HG03575 (cell line): Measurements from ENCODE around the gene NRROS.
"Not testable (repeated sequence)": the region's sequence is repeated elsewhere in the genome, so short reads cannot be mapped to it uniquely, and the experiment has no call there.

ENCODE experiments used
- ATAC-seq: cut with Tn5 transposase; IDR thresholded peaks from one replicate; pipeline ENCODE4 v1.9.1; 2021; ENCODE audit not compliant: unreplicated experiment, insufficient number of reproducible peaks, low FRiP score; ENCODE audit errors: extremely low read depth

NRROS gene

DNA sequence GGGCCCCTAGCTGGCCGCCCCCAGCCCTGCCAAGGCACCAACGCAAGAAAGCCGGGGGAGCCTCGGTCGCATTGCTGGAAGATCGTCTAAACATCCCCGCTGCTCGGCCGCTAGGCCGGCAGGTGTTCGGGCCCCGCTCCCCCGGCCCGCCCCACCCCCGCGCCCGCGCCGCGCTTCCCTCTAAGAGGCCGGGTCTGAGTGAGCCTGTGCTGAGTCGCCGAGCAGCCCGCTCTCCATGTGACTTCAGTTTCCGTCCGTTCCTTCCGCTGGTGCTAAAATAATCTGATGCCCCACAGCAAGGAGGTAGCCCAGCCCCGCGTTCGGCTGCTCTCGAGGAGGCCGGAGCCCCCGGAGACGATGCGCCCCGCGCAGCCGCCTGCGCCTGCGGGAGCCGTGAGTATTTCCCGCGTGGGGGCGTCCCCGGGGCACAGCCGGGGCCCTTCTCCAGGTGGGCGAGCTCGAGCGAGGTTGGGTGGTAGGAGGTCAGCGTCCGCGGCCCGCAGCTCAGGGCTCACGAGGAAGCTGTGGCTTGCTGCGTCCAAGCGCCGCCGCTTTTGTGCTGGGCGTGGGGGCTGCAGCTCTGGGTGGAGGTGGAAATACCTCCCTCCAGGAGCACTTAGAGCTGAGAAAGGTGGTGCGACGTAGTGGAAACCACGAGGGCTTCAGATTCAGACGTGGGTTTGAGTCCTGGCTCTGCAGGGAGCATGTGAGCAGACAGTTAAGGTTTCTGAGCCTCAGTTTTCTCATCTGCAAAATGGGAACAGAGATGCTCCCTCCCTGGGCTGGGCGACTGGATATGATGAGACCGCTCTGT, at the start of gene NRROS:
Gene NRROS, plus strand, starts transcription at position 212 of the 814 bp plus-strand sequence. CDS start 14,846 bp downstream, outside the sequence.
- ATAC-seq: no peak

DNA sequence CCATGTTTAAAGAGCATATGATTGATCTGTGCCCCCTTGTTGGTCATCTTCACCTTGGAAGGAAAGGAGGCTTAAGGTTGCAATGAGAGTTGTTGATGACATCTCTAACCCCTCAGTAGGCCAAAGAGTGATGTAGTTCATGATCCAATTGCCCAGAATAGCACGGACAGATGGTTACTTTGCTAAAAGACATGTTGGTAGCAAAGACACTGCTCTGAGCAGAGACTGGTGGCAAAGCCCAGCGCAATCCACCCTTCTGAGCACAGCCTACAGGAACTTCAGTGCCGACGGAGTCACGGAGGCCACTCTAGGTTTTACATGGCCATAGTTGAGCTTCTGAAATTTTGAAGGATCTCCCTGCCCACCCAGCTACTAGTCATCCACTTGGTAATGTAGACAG, 49.2 kb upstream of the NRROS start:
- no peak for ATAC-seq

DNA sequence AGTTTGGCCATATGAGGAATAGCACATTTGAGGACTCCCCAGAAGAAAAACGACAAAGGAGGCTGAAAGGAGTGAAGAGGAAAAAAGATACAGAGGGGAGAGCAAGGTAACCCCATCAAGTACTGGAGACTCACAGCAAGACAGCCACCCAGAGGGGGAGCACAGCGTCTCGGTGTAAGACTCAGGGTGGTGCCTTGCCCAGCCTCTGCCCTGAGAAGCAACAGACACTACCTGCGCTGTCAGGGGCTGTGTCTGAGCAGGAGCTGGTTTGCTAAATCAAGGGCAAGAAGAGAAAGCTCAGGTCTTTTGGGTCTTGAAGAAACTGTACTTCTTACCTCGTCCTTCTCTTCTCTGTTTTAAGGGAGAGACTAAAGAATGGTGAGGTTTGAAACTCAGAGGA, 43.1 kb upstream of the NRROS start:
- ATAC-seq: no peak

DNA sequence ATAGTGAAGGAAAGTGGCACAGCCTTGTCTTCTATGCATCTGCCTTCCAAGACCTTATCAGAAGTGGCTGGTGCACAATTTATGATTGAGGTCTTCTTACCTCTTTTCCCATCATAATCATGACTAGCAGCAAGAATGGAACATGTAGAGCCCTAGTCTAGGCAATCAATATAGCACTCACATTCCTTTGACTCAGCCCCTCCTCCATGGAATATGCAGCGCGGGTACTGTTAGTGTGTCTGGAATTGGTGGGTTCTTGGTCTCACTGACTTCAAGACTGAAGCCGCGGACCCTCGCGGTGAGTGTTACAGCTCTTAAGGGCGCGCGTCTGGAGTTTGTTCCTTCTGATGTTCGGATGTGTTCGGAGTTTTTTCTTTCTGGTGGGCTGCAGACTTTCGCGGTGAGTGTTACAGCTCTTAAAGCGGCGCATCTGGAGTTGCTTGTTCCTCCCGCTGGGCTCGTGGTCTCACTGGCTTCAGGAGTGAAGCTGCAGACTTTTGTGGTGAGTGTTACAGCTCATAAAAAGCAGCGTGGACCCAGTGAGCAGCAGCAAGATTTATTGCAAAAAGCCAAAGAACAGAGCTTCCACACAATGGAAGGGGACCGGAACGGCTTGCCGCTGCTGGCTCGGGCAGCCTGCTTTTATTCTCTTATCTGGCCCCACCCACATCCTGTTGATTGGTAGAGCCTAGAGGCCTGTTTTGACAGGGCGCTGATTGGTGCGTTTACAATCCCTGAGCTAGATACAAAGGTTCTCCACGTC, 41.3 kb upstream of the NRROS start:
- ATAC-seq: not testable (repeated sequence)

DNA sequence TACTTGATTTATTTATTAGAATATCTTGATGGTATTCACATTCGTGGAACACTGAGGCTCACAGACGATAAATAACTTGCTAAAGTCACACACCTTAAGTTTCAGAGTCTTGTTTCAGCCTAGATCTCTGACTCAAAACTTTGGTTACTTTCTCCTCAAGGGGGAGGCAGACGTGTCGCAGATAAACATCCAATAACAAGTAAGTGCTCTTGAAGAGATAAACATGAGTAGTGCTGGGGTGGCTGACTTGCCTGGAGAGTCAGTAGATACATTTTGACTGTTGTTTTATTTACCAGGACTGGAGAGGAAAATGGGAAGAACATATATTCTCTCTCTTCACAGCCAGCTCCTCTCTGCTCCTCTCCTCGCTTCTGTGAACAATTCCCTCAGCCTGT, 39.8 kb upstream of the NRROS start:
- ATAC-seq: no peak

DNA sequence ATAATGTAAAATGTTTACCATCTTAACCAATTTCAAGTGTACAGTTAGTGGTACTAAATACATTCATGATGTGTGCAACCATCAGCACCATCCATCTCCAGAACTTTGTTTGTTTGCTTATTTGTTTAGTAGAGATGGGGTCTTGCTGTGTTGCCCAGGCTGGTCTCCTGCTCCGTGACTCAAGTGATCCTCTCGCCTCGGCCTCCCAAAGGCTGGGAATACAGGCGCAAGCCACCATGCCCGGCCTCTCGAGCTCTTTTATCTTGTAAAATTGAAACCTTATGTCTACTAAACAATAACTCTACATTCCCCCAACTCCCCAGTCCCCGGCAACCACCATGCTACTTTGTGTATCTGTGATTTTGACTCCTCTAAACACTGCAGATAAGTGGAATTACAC, 39.1 kb upstream of the NRROS start:
- no peak for ATAC-seq

DNA sequence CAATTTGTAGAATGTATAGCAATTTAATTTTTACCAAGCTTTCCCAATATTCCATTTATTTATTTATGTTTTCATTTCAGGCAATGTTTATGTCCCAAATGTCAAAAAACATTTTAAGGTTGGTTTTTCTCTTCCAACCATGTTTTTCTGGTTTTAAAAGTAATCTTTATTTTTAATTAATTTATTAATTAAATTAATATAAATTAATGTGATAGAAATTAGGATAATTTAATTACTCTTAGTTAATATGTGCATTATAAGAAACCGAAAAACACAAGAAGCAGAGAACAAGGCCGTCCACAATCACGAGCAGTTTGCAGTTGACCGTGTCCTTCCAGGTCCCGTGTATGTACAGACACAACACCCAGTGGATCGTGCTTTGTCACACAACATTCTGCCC, 36.8 kb upstream of the NRROS start:
- ATAC-seq: no peak

DNA sequence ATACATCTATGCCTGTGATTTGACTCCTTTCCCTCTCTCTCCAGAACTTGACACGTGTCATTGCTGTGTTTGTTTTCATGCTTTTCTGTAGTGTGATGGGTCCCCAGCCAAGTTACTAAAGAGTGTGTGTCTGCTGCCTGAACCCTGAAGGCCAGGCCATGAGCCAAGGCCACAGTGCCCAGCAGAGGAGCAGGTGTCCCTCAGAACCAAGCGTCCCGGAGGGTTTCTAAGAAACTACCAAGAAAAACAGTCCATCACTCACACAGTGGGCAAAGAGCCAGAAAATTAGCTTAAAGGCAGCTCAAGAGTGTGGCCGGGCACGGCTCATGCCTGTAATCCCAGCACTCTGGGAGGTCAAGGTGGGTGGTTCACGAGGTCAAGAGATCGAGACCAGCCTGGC, 35.8 kb upstream of the NRROS start:
- no peak for ATAC-seq

DNA sequence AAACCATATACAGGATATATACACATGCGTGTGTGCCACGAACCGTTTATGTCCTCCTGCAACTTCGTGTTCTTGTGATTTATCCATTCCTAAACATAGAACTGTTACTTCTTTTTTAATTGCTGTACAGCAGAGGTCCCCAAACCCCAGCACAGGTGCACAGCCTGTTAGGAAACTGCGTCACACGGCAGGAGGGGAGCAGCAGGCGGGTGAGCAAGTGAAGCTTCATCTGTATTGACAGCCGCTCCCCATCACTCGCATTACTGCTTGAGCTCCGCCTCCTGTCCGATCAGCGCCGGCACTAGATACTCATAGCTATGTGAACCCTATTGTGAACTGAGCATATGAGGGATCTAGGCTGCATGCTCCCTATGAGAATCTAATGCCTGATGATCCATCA, 34.9 kb upstream of the NRROS start:
- no peak for ATAC-seq

DNA sequence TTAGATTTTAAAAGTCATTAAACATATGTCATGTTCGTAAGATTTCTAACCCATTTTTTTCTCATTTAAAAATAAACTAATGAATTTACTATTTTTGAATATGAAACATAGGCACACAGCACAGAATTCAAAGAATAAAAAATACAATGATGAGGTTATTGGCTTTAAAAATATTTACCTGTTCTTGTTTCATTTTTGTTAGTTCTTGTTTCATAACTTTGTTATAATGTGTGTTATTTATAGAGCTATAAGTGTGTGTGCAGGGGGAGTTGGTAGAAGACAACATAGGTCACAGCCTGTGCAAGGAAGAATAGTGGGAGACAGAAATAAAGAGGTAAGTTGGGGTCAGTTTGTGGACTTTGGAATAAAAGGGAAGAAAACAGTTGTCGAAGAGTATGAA, 30.8 kb upstream of the NRROS start:
- no peak for ATAC-seq

DNA sequence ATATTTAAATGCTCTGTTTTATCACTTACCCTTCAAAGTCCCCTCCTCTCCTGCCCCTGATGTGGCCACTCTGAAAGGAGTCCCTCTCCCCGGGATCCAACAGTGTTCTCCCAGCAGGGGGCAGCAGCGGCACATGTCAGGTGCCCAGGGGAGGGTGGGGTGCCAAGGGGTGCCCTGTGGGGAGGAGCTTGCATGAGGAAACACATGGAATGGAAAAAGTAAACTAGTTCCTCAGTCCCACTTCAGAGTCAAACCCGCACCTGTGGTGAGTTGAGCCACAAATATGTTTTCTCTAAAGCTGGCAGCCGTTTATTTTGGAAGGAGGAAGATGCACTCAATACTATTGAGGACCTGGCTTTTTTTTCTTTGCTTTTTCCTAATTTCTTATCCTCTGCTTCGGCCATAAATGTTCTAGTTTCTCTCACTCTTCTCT, 30.1 kb upstream of the NRROS start:
- no peak for ATAC-seq

DNA sequence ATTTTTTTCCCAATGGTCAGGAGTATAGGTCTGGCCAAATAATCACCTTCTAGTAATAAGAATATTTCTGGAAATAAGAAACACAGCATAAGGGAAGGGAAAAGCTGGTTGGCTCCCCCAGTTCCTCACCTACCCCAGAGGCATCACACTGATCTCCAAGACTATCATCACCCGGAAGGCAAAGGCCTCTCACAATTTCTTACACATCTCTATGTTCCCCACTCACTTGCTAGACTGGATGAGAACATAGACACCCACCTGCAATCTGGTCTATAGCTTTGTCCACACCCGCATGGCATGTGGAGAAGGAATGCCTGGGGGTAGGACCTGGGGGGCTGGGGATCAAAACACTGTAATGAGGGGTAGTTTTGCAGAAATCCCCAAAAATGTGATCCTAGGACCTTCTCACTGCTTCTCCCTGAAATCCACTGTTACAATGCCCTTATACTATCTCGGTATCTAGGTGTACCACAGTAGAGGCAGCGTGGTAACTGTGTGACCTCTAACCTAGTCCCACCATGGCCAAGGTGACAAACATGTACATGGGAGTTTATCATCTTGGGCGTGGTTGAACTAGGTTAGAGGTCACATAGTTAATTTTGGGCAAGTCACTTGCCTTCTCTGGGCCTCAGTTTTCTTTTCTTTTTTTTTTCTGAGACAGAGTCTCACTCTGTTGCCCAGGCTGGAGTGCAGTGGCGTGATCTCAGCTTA, 29.5 kb upstream of the NRROS start:
- ATAC-seq: no peak

DNA sequence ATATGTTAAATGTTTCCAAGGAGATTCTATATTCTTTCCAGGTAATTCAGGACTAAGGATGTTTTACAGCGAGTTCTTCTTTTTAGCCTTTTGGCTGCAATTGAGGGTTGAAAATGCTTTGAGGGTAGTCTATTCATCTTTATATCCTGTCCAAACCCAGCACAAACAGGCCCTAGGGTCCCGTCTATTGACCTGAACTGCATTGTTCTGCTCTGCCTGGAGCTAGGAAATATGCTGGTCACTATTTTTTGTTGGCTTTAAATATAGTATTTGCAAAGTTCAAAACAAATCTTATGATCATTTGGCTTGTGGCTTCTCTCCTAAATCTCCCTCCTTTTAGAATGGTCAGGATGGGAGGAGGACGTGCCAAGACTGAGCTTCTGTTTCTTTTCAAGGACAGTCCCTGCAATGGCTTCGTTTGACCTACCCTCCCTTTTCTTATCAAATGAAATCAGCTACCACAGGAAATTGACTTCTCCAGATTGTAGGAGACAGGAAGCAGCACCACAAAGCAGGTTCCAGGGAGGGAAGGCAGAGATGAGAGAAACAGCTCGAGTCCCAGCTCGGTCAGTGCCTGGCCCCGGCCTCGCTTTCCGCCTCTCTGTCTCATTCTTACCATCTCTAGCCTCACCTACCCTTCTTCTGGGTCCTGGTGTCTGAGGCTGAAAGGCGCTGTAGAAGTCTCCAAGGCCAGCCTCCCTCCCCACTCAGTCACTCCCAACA, 27.6 kb upstream of the NRROS start:
- ATAC-seq: no peak

DNA sequence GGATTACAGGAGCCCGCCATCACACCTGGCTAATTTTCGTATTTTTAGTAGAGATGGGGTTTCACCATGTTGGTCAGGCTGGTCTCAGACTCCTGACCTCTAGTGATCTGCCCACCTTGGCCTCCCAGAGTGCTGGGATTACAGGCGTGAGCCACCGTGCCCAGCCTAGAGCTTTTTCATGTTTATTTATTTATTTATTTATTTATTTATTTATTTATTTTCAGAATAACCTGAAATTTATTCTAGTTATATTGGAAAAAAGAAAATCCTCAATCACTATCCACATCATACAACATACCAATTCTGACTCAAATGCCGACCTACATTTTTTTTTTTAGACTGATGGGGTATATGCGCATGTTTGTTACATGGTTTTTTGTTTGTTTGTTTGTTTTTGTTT, 24.3 kb upstream of the NRROS start:
- ATAC-seq: not testable (repeated sequence)

DNA sequence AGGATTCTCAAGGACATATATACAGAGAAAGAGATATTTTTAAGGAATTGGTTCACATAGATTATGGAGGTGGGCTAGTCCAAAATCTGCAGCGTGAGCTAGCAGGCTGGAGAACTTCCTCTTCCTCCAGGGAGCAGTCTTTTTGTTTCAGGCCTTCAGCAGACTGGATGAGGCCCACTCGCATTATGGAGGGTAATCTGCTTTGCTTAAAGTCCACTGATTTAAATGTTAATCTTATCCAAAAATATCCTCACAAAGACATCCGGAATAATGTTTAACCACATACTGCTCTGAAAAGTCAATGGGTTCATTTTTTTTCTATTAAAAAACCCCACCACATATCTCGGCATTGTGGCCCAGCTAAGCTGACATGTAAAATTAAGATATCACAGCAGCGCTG, 22.2 kb upstream of the NRROS start:
- no peak for ATAC-seq

DNA sequence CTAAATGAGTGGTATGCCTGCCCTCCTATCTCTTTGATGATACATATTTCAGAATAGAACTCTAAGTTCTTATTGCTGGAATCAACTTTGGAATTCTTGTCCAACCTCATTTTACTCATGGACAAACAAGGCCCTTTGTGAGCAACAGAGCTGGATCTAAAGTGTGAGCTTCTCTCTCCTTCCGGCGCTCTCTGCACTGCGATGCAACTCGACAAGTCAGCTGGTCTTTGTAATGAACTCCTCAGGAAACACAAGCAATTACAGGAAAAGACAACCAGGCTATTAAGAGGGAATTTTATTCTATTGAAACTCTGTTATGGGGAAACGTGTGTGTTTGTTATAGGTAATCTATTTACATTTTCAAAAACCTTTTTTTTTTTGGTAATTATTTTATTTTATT, 20.3 kb upstream of the NRROS start:
- ATAC-seq: no peak

DNA sequence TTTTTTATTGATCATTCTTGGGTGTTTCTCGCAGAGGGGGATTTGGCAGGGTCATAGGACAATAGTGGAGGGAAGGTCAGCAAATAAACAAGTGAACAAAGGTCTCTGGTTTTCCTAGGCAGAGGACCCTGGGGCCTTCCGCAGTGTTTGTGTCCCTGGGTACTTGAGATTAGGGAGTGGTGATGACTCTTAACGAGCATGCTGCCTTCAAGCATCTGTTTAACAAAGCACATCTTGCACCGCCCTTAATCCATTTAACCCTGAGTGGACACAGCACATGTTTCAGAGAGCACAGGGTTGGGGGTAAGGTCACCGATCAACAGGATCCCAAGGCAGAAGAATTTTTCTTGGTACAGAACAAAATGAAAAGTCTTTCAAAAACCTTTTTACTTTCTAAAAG, 19.9 kb upstream of the NRROS start:
- ATAC-seq: not testable (repeated sequence)

DNA sequence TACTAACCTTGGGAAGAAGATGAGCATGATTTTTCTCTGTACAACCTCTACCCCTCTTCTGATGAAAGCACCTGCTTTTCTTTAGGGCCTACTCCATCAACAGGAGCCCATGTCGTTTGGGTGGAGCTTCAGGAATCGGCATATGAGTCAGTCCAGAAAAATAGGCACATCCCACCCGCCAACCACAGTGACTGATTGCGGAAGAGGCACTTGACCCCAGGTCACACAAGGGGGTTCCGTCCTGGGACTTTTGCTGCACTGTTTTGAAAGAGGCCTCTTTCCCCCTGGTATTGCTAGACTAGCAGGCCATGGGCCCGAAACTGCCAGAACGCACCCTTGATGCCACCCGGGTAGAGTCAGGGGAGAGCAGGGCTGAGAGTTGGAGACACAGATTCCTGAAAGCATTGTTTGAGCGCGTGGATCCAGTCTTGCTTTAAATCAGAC, 19.3 kb upstream of the NRROS start:
- no peak for ATAC-seq

DNA sequence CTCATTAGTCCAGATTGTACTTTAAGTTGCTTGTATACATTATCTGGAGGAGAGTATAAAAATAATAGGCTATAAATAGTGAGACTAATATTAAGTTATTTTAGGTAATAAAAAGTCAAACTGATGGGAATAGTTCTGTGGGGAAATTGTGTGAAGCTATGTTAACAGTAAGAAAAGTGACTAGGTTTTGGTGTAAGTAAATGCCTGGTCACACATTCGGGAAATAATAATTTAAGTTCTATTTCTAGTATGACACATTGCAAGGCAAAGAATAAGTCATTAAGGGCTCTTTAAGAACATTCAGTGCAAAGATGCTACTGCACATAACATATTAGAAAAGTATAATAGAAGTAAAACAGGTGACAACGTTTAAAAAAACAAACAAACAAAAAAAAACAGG, 18.8 kb upstream of the NRROS start:
- ATAC-seq: no peak
